ENCODE measurements around the gene S100A5.

S100A5 gene

GRCh38 chr1:153503766-153504165 lies 37.0 kb downstream of the S100A5 start:
- no peak for DNase-seq

DNA sequence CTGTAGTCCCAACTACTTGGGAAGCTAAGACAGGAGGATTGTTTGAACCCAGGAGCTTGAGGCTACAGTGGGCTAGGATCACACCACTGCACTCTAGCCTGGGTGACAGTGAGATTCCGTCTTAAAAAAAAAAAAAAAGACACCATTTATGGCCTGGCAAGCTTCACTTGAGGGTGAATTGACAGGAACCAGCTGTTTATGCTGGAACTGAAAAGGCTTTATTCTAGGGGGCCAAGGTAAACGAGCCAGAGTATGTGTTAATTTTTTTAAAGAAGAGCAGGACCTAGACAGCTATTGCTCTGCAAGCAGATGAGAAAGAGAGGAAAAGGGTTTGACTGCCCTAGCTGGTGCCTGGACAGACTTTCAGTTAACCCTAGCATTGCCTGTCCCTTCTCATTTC lies 42.0 kb downstream of the S100A5 start:
- DNase-seq: no peak

- DNase-seq: no peak
These were observed 45.2 kb downstream of the S100A5 start for GRCh38 chr1:153495536-153495935.

- no peak for DNase-seq
These were observed 45.7 kb downstream of the S100A5 start for GRCh38 chr1:153494976-153495535.

GRCh38 chr1:153493343-153493960 lies 47.3 kb downstream of the S100A5 start:
- no peak for DNase-seq

DNA sequence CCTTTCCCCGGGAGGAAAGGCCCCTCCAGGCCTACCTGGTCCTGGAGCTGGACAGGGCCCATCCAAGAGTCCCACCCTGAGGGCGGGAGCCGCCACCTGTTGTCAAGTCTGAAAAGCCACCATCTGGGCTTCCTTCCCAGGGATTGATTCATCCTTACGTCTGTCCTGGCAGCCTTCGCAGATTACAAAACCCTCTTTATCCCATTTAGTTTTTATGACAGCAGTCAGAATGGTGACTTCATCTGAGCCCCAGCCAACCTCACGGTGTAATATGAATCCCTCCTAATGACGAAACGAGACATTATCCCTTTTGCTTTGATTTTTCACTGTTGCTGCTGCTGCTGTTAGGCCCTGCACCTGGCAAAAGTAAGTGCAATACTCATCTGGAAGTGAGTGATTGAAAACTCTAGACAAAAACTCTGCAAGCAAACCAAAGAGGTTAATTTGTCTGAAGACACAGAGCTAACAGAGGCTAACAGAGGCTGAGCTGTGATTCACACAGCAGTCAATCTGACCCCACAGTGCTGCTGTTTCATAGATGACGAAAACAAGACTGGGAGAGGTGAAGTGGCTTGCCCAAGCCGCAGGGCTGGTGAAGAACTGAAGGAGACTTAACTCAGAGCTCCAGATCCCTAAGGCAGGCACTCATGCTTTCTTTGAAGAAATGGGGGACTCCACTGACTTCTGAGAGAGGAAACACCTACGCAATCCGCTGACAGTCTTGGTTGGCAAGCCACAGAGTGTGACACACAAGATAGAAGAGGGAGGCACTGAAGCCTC lies 50.3 kb downstream of the S100A5 start:
- DNase-seq: peak; percentile 29

- no peak for DNase-seq
These were observed 52.0 kb downstream of the S100A5 start for GRCh38 chr1:153488731-153489130.

GRCh38 chr1:153487707-153488106 lies 53.0 kb downstream of the S100A5 start:
- no peak for DNase-seq

All from GOT3 (cell line).